Epithelial cell of proximal tubule (primary cell): ENCODE data around the gene NQO1. TPM values are rescaled to one million over a fixed set of nuclear protein-coding genes. Genes with fewer than 3 reads are reported as not detected.

Experiments
- DNase-seq: peaks from one replicate; pipeline ENCODE4 v3.0.0-alpha.2; 2011; ENCODE audit warnings: low read depth
- H3K4me3 ChIP-seq: 2 replicates; pipeline ENCODE4 v1.5.1; 2011; ENCODE audit warnings: low read depth, mild to moderate bottlenecking, low read length
- CTCF ChIP-seq: conservative IDR thresholded peaks from 2 replicates; pipeline ENCODE4 v1.5.1; 2012; ENCODE audit warnings: low read depth, mild to moderate bottlenecking, low read length
- total RNA-seq: library from RNA; depleted of rRNA; stranded (reverse); fragments of >200 nt; gene quantifications from 2 replicates; pipeline ENCODE4 v1.2.3, GENCODE V29; 2015

NQO1 gene
- total RNA-seq, 1 donor from 2014 or later = 133 TPM

- TF ChIP-seq CTCF = no peak
- DNase-seq = no peak
- H3K4me3 ChIP-seq = no peak overlapping the region
These were observed 56.8 kb downstream of the NQO1 start for GRCh38 chr16:69669577-69669976.

GRCh38 chr16:69663846-69664245 is 62.5 kb downstream of the NQO1 start:
- no peak for DNase-seq
- H3K4me3 ChIP-seq = no peak overlapping the region
- no peak for TF ChIP-seq CTCF

- DNase-seq = no peak
- no peak for TF ChIP-seq CTCF
- H3K4me3 ChIP-seq = no peak overlapping the region
These were observed 63.5 kb downstream of the NQO1 start for GRCh38 chr16:69662901-69663300.

GRCh38 chr16:69660166-69660565 is 66.2 kb downstream of the NQO1 start:
- TF ChIP-seq CTCF = no peak
- DNase-seq = no peak
- no peak overlapping the region for H3K4me3 ChIP-seq

Other genes starting within 250 kb of the NQO1 start
- gene NFAT5, start 160.6 kb downstream of the NQO1 start, total RNA-seq = 5.1 and 6.5 TPM in 2 replicates
- gene NOB1, start 28.4 kb upstream of the NQO1 start, total RNA-seq = 32.2 and 45.7 TPM in 2 replicates
- 16.9 and 26.0 TPM in 2 replicates for gene WWP2, start 35.8 kb upstream of the NQO1 start, total RNA-seq
- gene CLEC18A, start 224.8 kb upstream of the NQO1 start, total RNA-seq = 0.58 and 0.72 TPM in 2 replicates